ENCODE measurements around the gene BMERB1.

DNA sequence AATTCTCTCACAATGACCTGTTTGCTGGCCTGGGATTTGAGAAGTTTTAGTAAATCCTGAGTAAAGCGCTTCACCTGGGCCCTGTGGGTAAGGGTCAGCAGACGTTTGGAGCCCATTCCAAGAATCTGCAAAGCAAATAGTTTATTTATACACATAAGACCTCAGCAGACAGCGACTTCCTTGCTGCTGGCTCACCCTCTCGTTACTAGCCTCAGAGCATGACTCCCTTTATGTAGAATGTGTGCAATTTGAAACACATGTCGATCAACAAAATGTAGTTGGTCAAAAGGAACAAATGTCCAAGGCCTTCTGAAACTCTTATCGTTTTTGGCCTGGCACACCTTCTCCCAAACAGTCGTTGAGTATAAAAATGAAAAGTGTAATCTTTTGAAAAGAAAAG is 177.2 kb downstream of the BMERB1 start:
- TF ChIP-seq, protein P1, sequence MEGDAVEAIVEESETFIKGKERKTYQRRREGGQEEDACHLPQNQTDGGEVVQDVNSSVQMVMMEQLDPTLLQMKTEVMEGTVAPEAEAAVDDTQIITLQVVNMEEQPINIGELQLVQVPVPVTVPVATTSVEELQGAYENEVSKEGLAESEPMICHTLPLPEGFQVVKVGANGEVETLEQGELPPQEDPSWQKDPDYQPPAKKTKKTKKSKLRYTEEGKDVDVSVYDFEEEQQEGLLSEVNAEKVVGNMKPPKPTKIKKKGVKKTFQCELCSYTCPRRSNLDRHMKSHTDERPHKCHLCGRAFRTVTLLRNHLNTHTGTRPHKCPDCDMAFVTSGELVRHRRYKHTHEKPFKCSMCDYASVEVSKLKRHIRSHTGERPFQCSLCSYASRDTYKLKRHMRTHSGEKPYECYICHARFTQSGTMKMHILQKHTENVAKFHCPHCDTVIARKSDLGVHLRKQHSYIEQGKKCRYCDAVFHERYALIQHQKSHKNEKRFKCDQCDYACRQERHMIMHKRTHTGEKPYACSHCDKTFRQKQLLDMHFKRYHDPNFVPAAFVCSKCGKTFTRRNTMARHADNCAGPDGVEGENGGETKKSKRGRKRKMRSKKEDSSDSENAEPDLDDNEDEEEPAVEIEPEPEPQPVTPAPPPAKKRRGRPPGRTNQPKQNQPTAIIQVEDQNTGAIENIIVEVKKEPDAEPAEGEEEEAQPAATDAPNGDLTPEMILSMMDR (optimal IDR thresholded peaks at IDR 0.05 in 1 of 3, IDR thresholded peaks at IDR 0.05 in 1 of 3, conservative IDR thresholded peaks at IDR 0.05 in 1 of 3; ENCODE audit: extremely low read depth in 1 of 3, insufficient read depth in 2 of 3, low read length in 3 of 3) = no peak
- TF ChIP-seq EZH2 (IDR thresholded peaks at IDR 0.05; ENCODE audit: low read length) = no peak

Measured in keratinocyte (primary cell).